GM15510 (cell line): ENCODE results near the gene FBXO31.

Experiments used
- POLR2A ChIP-seq: IDR thresholded peaks from 3 replicates; pipeline ENCODE4 v1.6.1; 2011; ENCODE audit warnings: borderline replicate concordance; ENCODE audit not compliant: insufficient read length; ENCODE audit errors: extremely low read depth

The FBXO31 gene

GRCh38 chr16:87311387-87311786 lies 72.2 kb downstream of the FBXO31 start:
- no peak for TF ChIP-seq POLR2A

GRCh38 chr16:87310610-87311009 lies 73.0 kb downstream of the FBXO31 start:
- no peak for TF ChIP-seq POLR2A

GRCh38 chr16:87309620-87310525 lies 73.7 kb downstream of the FBXO31 start:
- TF ChIP-seq POLR2A: no peak

GRCh38 chr16:87308826-87309225 lies 74.8 kb downstream of the FBXO31 start:
- TF ChIP-seq POLR2A: no peak

GRCh38 chr16:87306516-87306915 lies 77.1 kb downstream of the FBXO31 start:
- no peak for TF ChIP-seq POLR2A

GRCh38 chr16:87305505-87306391 lies 77.8 kb downstream of the FBXO31 start:
- no peak for TF ChIP-seq POLR2A

- no peak for TF ChIP-seq POLR2A
Observed at GRCh38 chr16:87304951-87305350, 78.6 kb downstream of the FBXO31 start.

GRCh38 chr16:87303962-87304521 lies 79.5 kb downstream of the FBXO31 start:
- TF ChIP-seq POLR2A: no peak

GRCh38 chr16:87303431-87303930 lies 80.1 kb downstream of the FBXO31 start:
- no peak for TF ChIP-seq POLR2A

GRCh38 chr16:87298857-87299465 lies 84.6 kb downstream of the FBXO31 start:
- no peak for TF ChIP-seq POLR2A

- TF ChIP-seq POLR2A: no peak
Observed at GRCh38 chr16:87297918-87298631, 85.5 kb downstream of the FBXO31 start.

GRCh38 chr16:87297407-87297806 lies 86.2 kb downstream of the FBXO31 start:
- no peak for TF ChIP-seq POLR2A

- TF ChIP-seq POLR2A: no peak
Observed at GRCh38 chr16:87295661-87296531, 87.7 kb downstream of the FBXO31 start.

- no peak for TF ChIP-seq POLR2A
Observed at GRCh38 chr16:87295259-87295658, 88.3 kb downstream of the FBXO31 start.

- no peak for TF ChIP-seq POLR2A
Observed at GRCh38 chr16:87293990-87294389, 89.6 kb downstream of the FBXO31 start.
